ENCODE results near the gene SLIT1.

DNA sequence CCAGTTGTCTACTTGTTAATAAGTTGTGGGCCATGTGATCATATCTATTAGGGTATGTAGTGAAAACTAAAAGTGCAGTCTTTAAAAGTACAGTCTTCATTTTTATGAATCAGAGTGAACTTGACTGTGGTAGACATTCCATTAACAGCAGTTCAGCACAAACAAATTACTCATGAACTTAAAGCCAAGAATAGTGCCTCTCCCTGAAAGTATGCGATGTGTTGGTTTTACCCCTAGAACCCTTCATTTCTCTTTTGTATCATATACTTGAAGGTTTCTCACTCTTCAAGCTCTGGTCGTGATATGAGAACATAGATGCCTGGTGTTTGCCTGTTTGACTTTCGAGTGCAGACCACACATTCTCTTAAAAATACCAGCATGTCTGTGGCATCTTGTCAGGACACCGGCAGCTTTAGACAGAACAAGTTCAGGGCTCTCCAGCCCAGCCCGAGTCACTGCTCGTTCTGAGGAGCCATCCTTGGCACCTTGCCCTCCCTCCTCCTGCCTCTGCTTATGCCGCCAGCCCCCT is 194.4 kb downstream of the SLIT1 start:
- TF ChIP-seq CTCF (conservative IDR thresholded peaks at IDR 0.05) (no peak), ZFX (IDR thresholded peaks at IDR 0.05) (no peak)

Measured in C4-2B (cell line).